ENCODE results near the gene GNB1L.

- TF ChIP-seq ZNF274 (IDR thresholded peaks at IDR 0.05; ENCODE audit: low read depth, low read length) (no peak), YY1 (IDR thresholded peaks at IDR 0.05; ENCODE audit: insufficient read depth, insufficient read length) (no peak), SUZ12 (IDR thresholded peaks at IDR 0.05; ENCODE audit: extremely low read depth, insufficient read depth, insufficient read length) (no peak)
These were observed 54.4 kb downstream of the GNB1L start for GRCh38 chr22:19800306-19800705.

All from NT2/D1 (cell line).